GM23338 (cell line): ENCODE data around the gene PTF1A.
A peak's percentile ranks its signal among the peaks of the same experiment; 100 is the strongest.

Experiments
- CTCF ChIP-seq, 2 experiments: fragments of 200-600 bp in 1 of 2; sonication (generic) in 1 of 2; conservative IDR thresholded peaks; 2 replicates each; pipeline versions ENCODE4 v1.5.1 to v1.6.1; 2016 to 2017; ENCODE audit warnings: antibody characterized with exemption in 2 of 2, low read depth in 2 of 2, mild to moderate bottlenecking in 2 of 2, moderate library complexity in 1 of 2
- ETS1 ChIP-seq: IDR thresholded peaks from 2 replicates; pipeline ENCODE4 v1.6.1; 2016; ENCODE audit warnings: antibody characterized with exemption
- EZH2 ChIP-seq: fragments of 200-600 bp; sonication (generic); IDR thresholded peaks from one replicate; pipeline ENCODE4 v1.8.0; 2017; ENCODE audit warnings: antibody characterized with exemption, mild to moderate bottlenecking, low read depth; ENCODE audit not compliant: unreplicated experiment
- JUNB ChIP-seq: IDR thresholded peaks from one replicate; pipeline ENCODE4 v1.6.1; 2016; ENCODE audit warnings: antibody characterized with exemption; ENCODE audit not compliant: unreplicated experiment
- NANOG ChIP-seq: IDR thresholded peaks from 2 replicates; pipeline ENCODE4 v1.6.1; 2016; ENCODE audit warnings: antibody characterized with exemption, borderline replicate concordance
- POLR2AphosphoS5 ChIP-seq: IDR thresholded peaks from 2 replicates; pipeline ENCODE4 v1.6.1; 2016; ENCODE audit warnings: antibody characterized with exemption, low read depth
- REST ChIP-seq: IDR thresholded peaks from one replicate; pipeline ENCODE4 v1.6.1; 2018; ENCODE audit warnings: antibody characterized with exemption; ENCODE audit not compliant: unreplicated experiment
- ZNF462 ChIP-seq: fragments of 250-450 bp; sonication (Bioruptor Pico); IDR thresholded peaks from 2 replicates; pipeline ENCODE4 v1.5.0; 2020; ENCODE audit warnings: mild to moderate bottlenecking, moderate library complexity

- TF ChIP-seq CTCF (conservative IDR thresholded peaks at IDR 0.05; ENCODE audit: low read depth in 2 of 2) (0 out of 4 replicates have a peak, but pooled peaks of 1 of the 2 experiments have one; percentile 7), POLR2AphosphoS5 (no peak), ETS1 (no peak), EZH2 (peak; percentile 34), JUNB (no peak), NANOG (no peak), REST (no peak), ZNF462 (no peak)
Observed at GRCh38 chr10:23189024-23189423, 3.1 kb upstream of the PTF1A start.
